H9 (cell line): ENCODE measurements around the gene TRH. TPM values are rescaled to one million over a fixed set of nuclear protein-coding genes. Genes with fewer than 3 reads are reported as not detected.

Experiments
- DNase-seq: peaks from one replicate; pipeline ENCODE4 v3.0.0-alpha.2; 2017
- H2AFZ ChIP-seq: one replicate; pipeline ENCODE4 v1.6.1; 2013; ENCODE audit warnings: mild to moderate bottlenecking, low read length, control low read depth, moderate library complexity
- H2AK5ac ChIP-seq: 2 replicates; pipeline ENCODE4 v1.6.1; 2013; ENCODE audit warnings: low read length, control low read depth, mixed read lengths; ENCODE audit not compliant: insufficient read length
- H2BK120ac ChIP-seq: one replicate; pipeline ENCODE4 v1.6.1; 2013; ENCODE audit warnings: low read depth, mild to moderate bottlenecking, low read length, control low read depth, inconsistent platforms; ENCODE audit not compliant: poor library complexity, severe bottlenecking
- H2BK12ac ChIP-seq: 2 replicates; pipeline ENCODE4 v1.6.1; 2013; ENCODE audit warnings: low read length, control low read depth, mixed read lengths, low read depth; ENCODE audit not compliant: insufficient read length
- H2BK15ac ChIP-seq: 2 replicates; pipeline ENCODE4 v1.6.1; 2013; ENCODE audit warnings: low read depth, low read length, control low read depth
- H2BK20ac ChIP-seq: one replicate; pipeline ENCODE4 v1.6.1; 2013; ENCODE audit warnings: low read depth, mild to moderate bottlenecking, low read length, control low read depth, inconsistent platforms; ENCODE audit not compliant: poor library complexity, severe bottlenecking
- H2BK5ac ChIP-seq: 2 replicates; pipeline ENCODE4 v1.6.1; 2013; ENCODE audit warnings: low read length, control low read depth, mixed read lengths; ENCODE audit not compliant: insufficient read length
- H3K14ac ChIP-seq: 2 replicates; pipeline ENCODE4 v1.6.1; 2013; ENCODE audit warnings: low read length, control low read depth; ENCODE audit not compliant: insufficient read depth
- H3K18ac ChIP-seq: 2 replicates; pipeline ENCODE4 v1.6.1; 2013; ENCODE audit warnings: low read depth, mild to moderate bottlenecking, mixed read lengths, low read length, control low read depth; ENCODE audit not compliant: insufficient read length
- H3K23ac ChIP-seq: 2 replicates; pipeline ENCODE4 v1.6.1; 2013; ENCODE audit warnings: low read length, control low read depth, mixed read lengths, low read depth; ENCODE audit not compliant: insufficient read length
- H3K23me2 ChIP-seq: 2 replicates; pipeline ENCODE4 v1.6.1; 2013; ENCODE audit warnings: low read depth, mild to moderate bottlenecking, mixed read lengths, low read length, control low read depth; ENCODE audit not compliant: insufficient read length, poor library complexity, severe bottlenecking
- H3K27ac ChIP-seq: 2 replicates; pipeline ENCODE4 v1.5.1; 2013; ENCODE audit warnings: low read length, control low read depth, mixed read lengths, low read depth; ENCODE audit not compliant: insufficient read length
- H3K27me3 ChIP-seq: 2 replicates; pipeline ENCODE4 v1.6.1; 2013; ENCODE audit warnings: low read length, control low read depth, inconsistent platforms; ENCODE audit not compliant: insufficient read depth
- H3K4ac ChIP-seq: 2 replicates; pipeline ENCODE4 v1.6.1; 2013; ENCODE audit warnings: low read depth, mild to moderate bottlenecking, control low read depth, inconsistent platforms, low read length, moderate library complexity
- H3K4me1 ChIP-seq: 2 replicates; pipeline ENCODE4 v1.6.1; 2013; ENCODE audit warnings: low read length, control low read depth, inconsistent platforms; ENCODE audit not compliant: insufficient read depth
- H3K4me2 ChIP-seq: 2 replicates; pipeline ENCODE4 v1.6.1; 2013; ENCODE audit warnings: low read length, control low read depth, mixed read lengths; ENCODE audit not compliant: insufficient read length, insufficient read depth
- H3K56ac ChIP-seq: 2 replicates; pipeline ENCODE4 v1.6.1; 2013; ENCODE audit warnings: low read depth, mild to moderate bottlenecking, mixed read lengths, low read length, control low read depth; ENCODE audit not compliant: insufficient read length
- H3K79me1 ChIP-seq: 2 replicates; pipeline ENCODE4 v1.6.1; 2013; ENCODE audit warnings: low read depth, mild to moderate bottlenecking, moderate library complexity, low read length, control low read depth, inconsistent platforms; ENCODE audit not compliant: insufficient read depth, poor library complexity, severe bottlenecking
- H3K79me2 ChIP-seq: 2 replicates; pipeline ENCODE4 v1.6.1; 2013; ENCODE audit warnings: low read length, control low read depth, inconsistent platforms; ENCODE audit not compliant: insufficient read depth
- H3K9ac ChIP-seq: 2 replicates; pipeline ENCODE4 v1.6.1; 2013; ENCODE audit warnings: low read length, control low read depth, mixed read lengths; ENCODE audit not compliant: insufficient read length; ENCODE audit errors: extremely low read depth
- H3K9me3 ChIP-seq: one replicate; pipeline ENCODE4 v1.6.1; 2013; ENCODE audit warnings: low read depth, low read length, inconsistent platforms; ENCODE audit not compliant: control insufficient read depth
- H3T11ph ChIP-seq: one replicate; pipeline ENCODE4 v1.6.1; 2013; ENCODE audit warnings: mild to moderate bottlenecking, low read length, control low read depth, inconsistent platforms
- H4K20me1 ChIP-seq: one replicate; pipeline ENCODE4 v1.6.1; 2013; ENCODE audit not compliant: control insufficient read depth, insufficient read length, insufficient read depth
- H4K5ac ChIP-seq: 2 replicates; pipeline ENCODE4 v1.6.1; 2013; ENCODE audit warnings: low read depth, mild to moderate bottlenecking, mixed read lengths, low read length, control low read depth; ENCODE audit not compliant: insufficient read length
- H4K8ac ChIP-seq: replicated peaks from 2 replicates; pipeline ENCODE4 v1.6.1; 2013; ENCODE audit warnings: low read length, control low read depth, mixed read lengths, low read depth; ENCODE audit not compliant: insufficient read length
- H4K91ac ChIP-seq: 2 replicates; pipeline ENCODE4 v1.6.1; 2013; ENCODE audit warnings: low read depth, mild to moderate bottlenecking, moderate library complexity, mixed read lengths, low read length, control low read depth; ENCODE audit not compliant: insufficient read length
- H3K27ac Mint-ChIP-seq, 3 experiments: 2 replicates in 2 of 3; 3 replicates in 1 of 3; pipeline ENCODE4 v1.8.0; 2020 to 2021; ENCODE audit warnings: mixed read lengths in 3 of 3, mild to moderate bottlenecking in 1 of 3, moderate library complexity in 1 of 3
- H3K27me3 Mint-ChIP-seq: 2 replicates; pipeline ENCODE4 v1.8.0; 2021; ENCODE audit warnings: low read depth, mild to moderate bottlenecking, moderate library complexity, mixed read lengths
- H3K36me3 Mint-ChIP-seq, 3 experiments: 2 replicates in 2 of 3; 3 replicates in 1 of 3; pipeline ENCODE4 v1.8.0; 2020 to 2021; ENCODE audit warnings: low read depth in 3 of 3, mixed read lengths in 3 of 3; ENCODE audit not compliant: insufficient read depth in 1 of 3
- H3K4me1 Mint-ChIP-seq, 2 experiments: 2 replicates each; pipeline ENCODE4 v1.8.0; 2020; ENCODE audit warnings: mixed read lengths in 2 of 2
- H3K4me3 Mint-ChIP-seq, 2 experiments: 2 replicates in 1 of 2; 3 replicates in 1 of 2; pipeline ENCODE4 v1.8.0; 2020 to 2021; ENCODE audit warnings: mild to moderate bottlenecking in 2 of 2, mixed read lengths in 2 of 2, moderate library complexity in 1 of 2
- H3K9me3 Mint-ChIP-seq, 2 experiments: 2 replicates in 1 of 2; 3 replicates in 1 of 2; pipeline ENCODE4 v1.8.0; 2020; ENCODE audit warnings: mild to moderate bottlenecking in 2 of 2, mixed read lengths in 2 of 2, moderate library complexity in 1 of 2
- CTCF ChIP-seq: fragments of 200-600 bp; sonication (generic); conservative IDR thresholded peaks from 3 replicates; pipeline ENCODE4 v1.8.0; 2021; ENCODE audit warnings: antibody characterized with exemption, mild to moderate bottlenecking
- WGBS: extraction: QIAGEN DNeasy Blood & Tissue Kit; methylation state at CpG from one replicate; pipeline ENCODE4 v1.1.7; 2013; ENCODE audit warnings: missing lambda C conversion rate, low lambda C conversion rate, mixed read lengths; ENCODE audit not compliant: insufficient read length; ENCODE audit errors: extremely low coverage; 5-methylcytosine and 5-hydroxymethylcytosine counted together
- total RNA-seq: library from RNA; stranded (reverse); gene quantifications from 2 replicates; pipeline ENCODE4 v1.2.1, GENCODE V29; 2021

TRH gene
- total RNA-seq, 1 experiment from 2014 or later = not detected

GRCh38 chr3:129958755-129959154, 15.8 kb upstream of the TRH start:
- no peak overlapping the region for H3K4ac ChIP-seq
- no peak overlapping the region for H2BK20ac ChIP-seq
- no peak overlapping the region for H4K91ac ChIP-seq
- H3K4me2 ChIP-seq = no peak overlapping the region
- H2BK12ac ChIP-seq = no peak overlapping the region
- Mint-ChIP-seq H3K9me3 (no peaks in the 10 kb centered on the region), H3K27me3 (peaks cover 69% of the 10 kb centered on the region), H3K4me1 (peaks cover 0 to 4% of the 10 kb centered on the region in 2 experiments; a peak in 1 of 4 replicates), H3K27ac (no peak overlapping the region; a peak in 1 of 7 replicates), H3K4me3 (no peak overlapping the region), H3K36me3 (no peaks in the 10 kb centered on the region)
- no peak overlapping the region for H2BK15ac ChIP-seq
- H2AK5ac ChIP-seq = no peak overlapping the region
- WGBS = no CpG with 5 or more reads among the region's 6 CpGs
- no peak for TF ChIP-seq CTCF
- no peak overlapping the region for H3K14ac ChIP-seq
- no peak overlapping the region for H3K56ac ChIP-seq
- no peak for DNase-seq
- H3K79me2 ChIP-seq = no peaks in the 10 kb centered on the region
- H4K8ac ChIP-seq = no peak overlapping the region
- H3K27ac ChIP-seq = no peak overlapping the region
- no peaks in the 10 kb centered on the region for H3K23me2 ChIP-seq
- no peak overlapping the region for H3K18ac ChIP-seq
- no peak overlapping the region for H2BK5ac ChIP-seq
- no peaks in the 10 kb centered on the region for H3K79me1 ChIP-seq
- no peak overlapping the region for H3K9ac ChIP-seq
- H3K23ac ChIP-seq = no peak overlapping the region
- H2AFZ ChIP-seq = no peak overlapping the region
- no peaks in the 10 kb centered on the region for H4K20me1 ChIP-seq
- no peaks in the 10 kb centered on the region for H3K9me3 ChIP-seq
- no peaks in the 10 kb centered on the region for H3K4me1 ChIP-seq
- H4K5ac ChIP-seq = no peak overlapping the region
- no peaks in the 10 kb centered on the region; the same call in 1 of the 2 replicates for H3K27me3 ChIP-seq
- no peak overlapping the region for H3T11ph ChIP-seq
- no peak overlapping the region for H2BK120ac ChIP-seq
